ENCODE results near the gene E2F4. TPM values are rescaled to one million over a fixed set of nuclear protein-coding genes. Genes with fewer than 3 reads are reported as not detected.

E2F4 gene
- total RNA-seq, 2 donors from 2014 or later: 51.9 to 88.7 TPM

DNA sequence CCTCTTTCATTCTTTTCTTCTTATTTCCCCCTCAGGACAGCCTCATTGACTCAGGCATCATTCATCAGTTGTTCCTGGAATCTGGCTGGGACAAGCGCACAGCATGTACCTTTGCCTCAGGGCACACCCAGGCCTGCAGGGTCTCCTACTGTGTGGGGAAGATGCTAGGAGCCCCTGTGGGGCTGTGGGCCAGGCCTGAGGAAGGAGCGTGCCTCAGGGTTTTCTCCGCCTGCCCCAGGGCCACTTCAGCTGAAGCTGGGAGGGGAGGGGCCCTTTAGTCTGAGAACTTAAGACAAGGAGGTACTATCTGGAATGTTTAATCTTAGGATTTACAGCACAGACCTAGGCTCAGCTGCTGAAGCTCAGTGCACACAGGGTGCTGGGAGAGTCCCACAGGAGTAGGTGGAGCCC, 14.9 kb downstream of the E2F4 start:
- 95 to 100% methylated on average over 1 to 3 of the region's 3 CpGs for WGBS, 2 donors
- no peak for DNase-seq
- no peak for ATAC-seq
- TF ChIP-seq POLR2A (IDR thresholded peaks at IDR 0.05) (no peak), CTCF (IDR thresholded peaks at IDR 0.05) (no peak)
- Histone ChIP-seq H3K36me3 (replicated peaks in 1 of 2; ENCODE audit: insufficient read depth in 1 of 2, low read depth in 2 of 2) (peaks cover 16 to 21% of the 10 kb centered on the region in 2 donors), H3K27me3 (no peaks in the 10 kb centered on the region), H3K27ac (no peak overlapping the region), H3K4me3 (no peak overlapping the region), H3K4me1 (no peaks in the 10 kb centered on the region), H3K9me3 (no peaks in the 10 kb centered on the region)
- intact Hi-C loops (cut with DNase I): no loop called here

DNA sequence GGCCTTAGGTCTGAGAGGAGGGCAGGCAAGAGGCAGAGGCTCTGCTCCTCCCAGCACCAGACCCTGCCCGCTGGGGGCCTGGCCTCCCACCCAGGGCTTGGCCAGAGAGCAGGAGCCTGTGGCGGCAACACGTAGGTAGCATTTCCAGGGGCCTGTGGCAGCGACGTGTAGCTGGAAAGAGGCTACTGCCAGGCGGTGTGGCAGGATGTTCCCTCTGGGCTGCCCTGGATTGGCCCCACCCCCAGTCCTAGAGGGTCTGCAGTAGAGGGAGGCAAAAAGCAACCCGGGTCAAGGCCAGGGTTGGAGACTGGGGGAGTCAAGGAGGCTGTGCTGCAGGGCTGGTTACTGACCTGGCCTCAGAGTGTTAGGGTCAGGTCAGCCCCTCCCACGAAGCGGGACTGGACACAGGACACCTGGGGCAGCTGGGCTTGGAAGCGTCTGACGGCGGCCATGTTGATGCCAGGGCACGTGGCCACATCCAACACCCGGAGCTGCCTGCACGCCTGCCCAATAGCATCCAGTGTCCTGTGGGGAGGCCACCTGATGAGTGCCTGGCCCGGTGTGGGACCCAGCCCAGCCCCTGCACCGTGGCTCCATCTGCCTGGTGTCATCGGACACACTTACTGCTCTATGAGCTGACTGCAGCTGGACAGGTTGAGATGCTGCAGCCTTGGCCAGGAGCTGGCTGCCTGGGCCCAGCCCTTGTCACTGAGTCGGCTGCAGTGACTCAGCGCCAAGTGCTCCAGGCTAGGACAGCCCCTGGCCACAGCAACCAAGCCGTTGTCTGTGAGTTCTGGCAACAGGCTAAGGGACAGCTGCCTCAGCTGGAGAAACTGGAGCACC, 15.5 kb downstream of the E2F4 start:
- Histone ChIP-seq H3K4me3 (no peak overlapping the region), H3K36me3 (replicated peaks in 1 of 2; ENCODE audit: insufficient read depth in 1 of 2, low read depth in 2 of 2) (peaks cover 10 to 15% of the 10 kb centered on the region in 2 donors), H3K27me3 (no peaks in the 10 kb centered on the region), H3K4me1 (no peaks in the 10 kb centered on the region), H3K27ac (no peak overlapping the region), H3K9me3 (no peaks in the 10 kb centered on the region)
- TF ChIP-seq POLR2A (IDR thresholded peaks at IDR 0.05) (no peak), CTCF (IDR thresholded peaks at IDR 0.05) (no peak)
- intact Hi-C loops (cut with DNase I): no loop called here
- 64 to 66% methylated on average over 4 to 20 of the region's 21 CpGs for WGBS, 2 donors
- DNase-seq (no peak), ATAC-seq (no peak)

DNA sequence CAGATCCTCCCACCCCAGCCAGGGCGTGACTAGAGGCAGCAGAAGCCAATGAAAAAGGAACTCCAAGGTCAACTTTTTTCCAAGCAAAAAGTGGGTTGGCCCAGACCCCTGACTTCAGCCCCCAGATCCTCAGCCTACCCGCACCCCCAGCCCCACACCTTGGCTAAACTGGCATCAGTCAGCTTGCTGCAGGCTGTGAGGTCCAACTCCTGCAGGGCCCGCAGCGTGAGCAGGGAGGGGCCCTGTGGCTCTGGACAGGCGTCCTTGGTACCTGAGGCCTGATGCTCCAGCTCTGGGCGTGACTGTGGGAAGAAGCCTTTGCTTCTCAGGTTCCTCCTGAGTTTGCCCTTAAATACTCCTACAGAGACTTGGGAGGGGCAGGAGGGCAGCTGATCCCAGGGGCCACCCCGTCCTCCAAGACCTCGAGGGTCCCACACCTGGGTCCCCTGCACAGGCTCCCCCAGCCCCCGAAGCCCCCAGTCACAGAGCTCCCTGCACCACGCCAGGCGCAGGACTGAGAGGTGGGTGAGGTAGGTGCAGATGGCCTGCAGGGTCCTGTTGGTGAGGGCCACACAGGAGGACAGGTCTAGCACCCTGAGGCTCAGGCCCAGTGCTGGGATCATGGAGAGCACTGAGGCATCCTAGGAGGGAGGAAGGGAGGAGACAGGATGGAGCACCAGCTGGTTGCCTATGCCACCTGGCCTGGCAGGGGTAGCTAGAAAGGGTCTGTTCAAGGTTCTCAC, 16.4 kb downstream of the E2F4 start:
- Histone ChIP-seq H3K36me3 (replicated peaks in 1 of 2; ENCODE audit: insufficient read depth in 1 of 2, low read depth in 2 of 2) (peaks cover 2 to 9% of the 10 kb centered on the region in 2 donors), H3K4me3 (no peak overlapping the region), H3K9me3 (no peaks in the 10 kb centered on the region), H3K27me3 (no peaks in the 10 kb centered on the region), H3K27ac (no peak overlapping the region), H3K4me1 (peaks cover 7% of the 10 kb centered on the region)
- TF ChIP-seq CTCF (IDR thresholded peaks at IDR 0.05): no peak
- DNase-seq (no peak), ATAC-seq (no peak)
- intact Hi-C loops (cut with DNase I): no loop called here
- 51 to 60% methylated on average over 5 of the region's 11 CpGs for WGBS, 2 donors

DNA sequence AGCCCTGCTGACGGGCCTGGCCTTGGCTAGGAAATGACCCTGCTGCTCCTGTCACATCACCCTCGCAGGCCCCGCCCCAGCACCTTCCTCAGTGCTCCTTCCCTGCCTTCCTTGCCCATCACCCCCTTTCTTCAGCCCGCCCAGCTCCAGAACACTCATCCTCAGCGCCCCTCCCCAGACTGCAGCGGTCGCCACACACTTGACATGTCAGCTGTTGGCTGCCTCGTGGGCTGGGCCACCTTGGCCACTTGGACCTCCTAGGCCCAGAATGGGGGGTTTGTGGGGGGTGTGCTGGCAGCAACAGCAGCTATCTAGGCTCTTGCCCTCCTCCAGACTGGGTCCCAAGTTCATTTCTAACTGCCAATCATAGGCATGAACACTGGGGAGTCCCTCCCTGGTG, 17.6 kb downstream of the E2F4 start:
- Histone ChIP-seq H3K27me3 (no peaks in the 10 kb centered on the region), H3K4me3 (no peak overlapping the region), H3K9me3 (no peaks in the 10 kb centered on the region), H3K4me1 (peaks cover 20% of the 10 kb centered on the region), H3K36me3 (replicated peaks in 1 of 2; ENCODE audit: insufficient read depth in 1 of 2, low read depth in 2 of 2) (no peaks in the 10 kb centered on the region), H3K27ac (no peak overlapping the region)
- DNase-seq: no peak
- 87 to 91% methylated on average over 8 of the region's 8 CpGs for WGBS, 2 donors
- intact Hi-C loops (cut with DNase I): no loop called here
- TF ChIP-seq POLR2A (IDR thresholded peaks at IDR 0.05) (no peak), CTCF (IDR thresholded peaks at IDR 0.05) (no peak)
- no peak for ATAC-seq

Measured in body of pancreas (tissue), 4 donors.